ENCODE results near the gene SKOR2. TPM values are rescaled to one million over a fixed set of nuclear protein-coding genes. Genes with fewer than 3 reads are reported as not detected.

Gene SKOR2
- total and polyA plus RNA-seq, 2 of the 13 experiments (the other 11 are each of a cell fraction or from before 2014, with no cell fraction given): not detected

GRCh38 chr18:47209171-47209570 is 42.3 kb downstream of the SKOR2 start (continued):
- no peak for TF ChIP-seq IRX3 (CRISPR knock-in tag; IDR thresholded peaks at IDR 0.05; ENCODE audit: borderline replicate concordance, low read depth)

- ATAC-seq (no peak), DNase-seq (ENCODE audit: low spot score) (no peak), FAIRE-seq (no peak)
- H4K20me1 ChIP-seq (ENCODE audit: insufficient read depth, low read length): no peaks in the 10 kb centered on the region
- CTCF ChIA-PET (ENCODE audit: low intra/inter-chr PET ratio, low total read pairs): no interaction called here
- H3K4me2 ChIP-seq (ENCODE audit: low read depth, low read length): no peak overlapping the region
- in situ Hi-C loops (cut with HindIII; ENCODE audit: extremely low pct_ligation_motif_present, low pct_unique_long_range_greater_than_20kb) (loop anchor here (5.0 kb wide), 1 partner anchor 105 kb away; no protein-coding TSS in a partner anchor), intact Hi-C loops (cut with micrococcal nuclease; ENCODE audit: unreplicated experiment) (no loop called here)
- H3K79me2 ChIP-seq (ENCODE audit: insufficient read depth, low read length): no peaks in the 10 kb centered on the region
- TF ChIP-seq ZNF431 (CRISPR knock-in tag; IDR thresholded peaks at IDR 0.05; ENCODE audit: borderline replicate concordance, low read depth) (no peak), SNAI1 (CRISPR knock-in tag; IDR thresholded peaks at IDR 0.05; ENCODE audit: borderline replicate concordance) (no peak), FIP1L1 (IDR thresholded peaks at IDR 0.05; ENCODE audit: borderline replicate concordance, insufficient read depth, low read depth, low read length) (no peak)
- H3K9me3 ChIP-seq (ENCODE audit: low read length): no peaks in the 10 kb centered on the region
- WGBS (ENCODE audit: low lambda C conversion rate): 0% methylated on average over 2 of the region's 2 CpGs
- BruUV-seq (replicated peaks): no TSS peak
- no peak overlapping the region for H3K9ac ChIP-seq (ENCODE audit: insufficient read depth, low read depth, low read length)
- H2AFZ ChIP-seq (ENCODE audit: low read length): no peak overlapping the region
- POLR2A ChIA-PET: no interaction called here
- H3K4me3 ChIP-seq (replicated peaks in 1 of 3; ENCODE audit: insufficient read depth in 1 of 3, low read depth in 2 of 3, low read length in 3 of 3): no peak overlapping the region
- H3K27ac ChIP-seq (ENCODE audit: extremely low read length, insufficient read depth, low read length): no peak overlapping the region
- no peaks in the 10 kb centered on the region for H3K36me3 ChIP-seq (replicated peaks in 1 of 2; ENCODE audit: control insufficient read depth in 1 of 2, insufficient read depth in 2 of 2, low read length in 2 of 2)
- no peaks in the 10 kb centered on the region for H3K4me1 ChIP-seq (ENCODE audit: insufficient read depth, low read length)
- H3K27me3 ChIP-seq (ENCODE audit: control insufficient read depth in 1 of 2, insufficient read depth in 2 of 2, low read length in 2 of 2): peaks cover 0 to 6% of the 10 kb centered on the region in 2 experiments; a peak in 1 of 5 replicates
Measured at GRCh38 chr18:47206945-47207637, 44.4 kb downstream of the SKOR2 start.

Data from HepG2 (cell line).